SU-DHL-6 (cell line): ENCODE data around the gene VSTM2L.

ENCODE experiments used
- H2AFZ ChIP-seq: fragments of 200-600 bp; sonication (generic); 2 replicates; pipeline ENCODE4 v1.6.1; 2014; ENCODE audit warnings: low read depth, mild to moderate bottlenecking, moderate library complexity, mixed read lengths, antibody characterized with exemption, low read length; ENCODE audit not compliant: severe bottlenecking
- H3F3A ChIP-seq: fragments of 200-600 bp; shearing (Covaris generic); 2 replicates; pipeline ENCODE4 v1.6.0; 2016; ENCODE audit warnings: antibody characterized with exemption, mild to moderate bottlenecking; ENCODE audit not compliant: insufficient read depth
- H3K27ac ChIP-seq: fragments of 200-600 bp; sonication (generic); 2 replicates; pipeline ENCODE4 v1.5.1; 2016; ENCODE audit warnings: low read depth, mild to moderate bottlenecking, low read length, moderate library complexity, mixed read lengths
- H3K27me3 ChIP-seq: fragments of 200-600 bp; sonication (generic), shearing (Covaris generic); 2 replicates; pipeline ENCODE4 v1.6.0; 2014; ENCODE audit warnings: mild to moderate bottlenecking, low read length
- H3K36me3 ChIP-seq: fragments of 200-600 bp; sonication (generic); 2 replicates; pipeline ENCODE4 v1.6.1; 2014; ENCODE audit warnings: mild to moderate bottlenecking, low read length, mixed read lengths
- H3K4me2 ChIP-seq: fragments of 300-600, 200-600 bp; shearing (Covaris generic), sonication (generic); 2 replicates; pipeline ENCODE4 v1.6.0; 2014; ENCODE audit warnings: low read length, low read depth, mild to moderate bottlenecking; ENCODE audit not compliant: poor library complexity, severe bottlenecking
- H3K4me3 ChIP-seq: fragments of 200-600 bp; sonication (generic); 2 replicates; pipeline ENCODE4 v1.5.1; 2014; ENCODE audit warnings: antibody characterized with exemption, low read length, mild to moderate bottlenecking, mixed read lengths; ENCODE audit not compliant: insufficient read depth, poor library complexity, severe bottlenecking
- H3K79me2 ChIP-seq: fragments of 200-600 bp; sonication (generic); 2 replicates; pipeline ENCODE4 v1.6.1; 2014; ENCODE audit warnings: mild to moderate bottlenecking, low read length, moderate library complexity; ENCODE audit not compliant: insufficient read depth
- H3K9ac ChIP-seq: fragments of 200-600 bp; sonication (generic); 2 replicates; pipeline ENCODE4 v1.7.0; 2014; ENCODE audit warnings: mild to moderate bottlenecking, low read length
- H3K9me2 ChIP-seq: fragments of 200-600 bp; sonication (generic); replicated peaks from 2 replicates; pipeline ENCODE4 v1.6.1; 2014; ENCODE audit warnings: low read length; ENCODE audit not compliant: insufficient read depth
- H3K9me3 ChIP-seq: fragments of 200-600 bp; sonication (generic); 2 replicates; pipeline ENCODE4 v1.6.1; 2014; ENCODE audit warnings: low read length, mixed read lengths; ENCODE audit not compliant: insufficient read depth
- H4K20me1 ChIP-seq: fragments of 200-600 bp; sonication (generic); 2 replicates; pipeline ENCODE4 v1.6.1; 2014; ENCODE audit warnings: low read depth, mild to moderate bottlenecking, antibody characterized with exemption, low read length, moderate library complexity, mixed read lengths
- CTCF ChIP-seq: fragments of 200-600 bp; sonication (generic); IDR thresholded peaks from one replicate; pipeline ENCODE4 v1.5.1; 2017; ENCODE audit warnings: antibody characterized with exemption, mild to moderate bottlenecking, low read length, moderate library complexity; ENCODE audit not compliant: insufficient read depth, poor library complexity, severe bottlenecking
- EZH2phosphoT487 ChIP-seq: fragments of 200-600 bp; sonication (generic), shearing (Covaris generic); conservative IDR thresholded peaks from 2 replicates; pipeline ENCODE4 v1.6.1; 2018; ENCODE audit warnings: mild to moderate bottlenecking, antibody characterized with exemption, low read length, moderate library complexity, mixed read lengths

Gene VSTM2L

GRCh38 chr20:37988306-37988954, 85.5 kb downstream of the VSTM2L start:
- no peak overlapping the region for H3K9ac ChIP-seq
- no peaks in the 10 kb centered on the region for H3K79me2 ChIP-seq
- no peaks in the 10 kb centered on the region for H3K27me3 ChIP-seq
- H4K20me1 ChIP-seq, result no peaks in the 10 kb centered on the region
- H3K27ac ChIP-seq, result no peak overlapping the region
- no peaks in the 10 kb centered on the region for H3K9me3 ChIP-seq
- H3K36me3 ChIP-seq, result no peaks in the 10 kb centered on the region
- TF ChIP-seq CTCF, result no peak
- no peak for TF ChIP-seq EZH2phosphoT487
- H3K4me2 ChIP-seq, result no peak overlapping the region
- no peak overlapping the region for H2AFZ ChIP-seq
- no peaks in the 10 kb centered on the region for H3K9me2 ChIP-seq
- H3F3A ChIP-seq, result no peaks in the 10 kb centered on the region
- no peak overlapping the region for H3K4me3 ChIP-seq

GRCh38 chr20:37989601-37990295, 86.8 kb downstream of the VSTM2L start:
- Histone ChIP-seq H3K9me2 (no peaks in the 10 kb centered on the region), H3F3A (no peaks in the 10 kb centered on the region), H3K27ac (no peak overlapping the region), H3K9ac (no peak overlapping the region), H2AFZ (no peak overlapping the region), H3K4me3 (no peak overlapping the region), H3K79me2 (no peaks in the 10 kb centered on the region), H3K9me3 (no peaks in the 10 kb centered on the region), H3K4me2 (no peak overlapping the region), H4K20me1 (no peaks in the 10 kb centered on the region), H3K27me3 (no peaks in the 10 kb centered on the region), H3K36me3 (no peaks in the 10 kb centered on the region)
- TF ChIP-seq CTCF, result no peak
- no peak for TF ChIP-seq EZH2phosphoT487

- Histone ChIP-seq H2AFZ (no peak overlapping the region), H3F3A (no peaks in the 10 kb centered on the region), H3K9me2 (no peaks in the 10 kb centered on the region), H3K27ac (no peak overlapping the region), H4K20me1 (no peaks in the 10 kb centered on the region), H3K79me2 (no peaks in the 10 kb centered on the region), H3K4me2 (no peak overlapping the region), H3K27me3 (no peaks in the 10 kb centered on the region), H3K4me3 (no peak overlapping the region), H3K9me3 (no peaks in the 10 kb centered on the region), H3K36me3 (no peaks in the 10 kb centered on the region), H3K9ac (no peak overlapping the region)
- TF ChIP-seq CTCF, result no peak
- TF ChIP-seq EZH2phosphoT487, result no peak
These were observed 87.7 kb downstream of the VSTM2L start for GRCh38 chr20:37990571-37991151.
